Measurements from ENCODE around the gene ANKMY1.

ANKMY1 gene

GRCh38 chr2:240505910-240506309 is 51.9 kb downstream of the ANKMY1 start:
- no peak overlapping the region for H3K4me3 ChIP-seq (replicated peaks; ENCODE audit: low read depth, low read length)
- TF ChIP-seq, protein P1, sequence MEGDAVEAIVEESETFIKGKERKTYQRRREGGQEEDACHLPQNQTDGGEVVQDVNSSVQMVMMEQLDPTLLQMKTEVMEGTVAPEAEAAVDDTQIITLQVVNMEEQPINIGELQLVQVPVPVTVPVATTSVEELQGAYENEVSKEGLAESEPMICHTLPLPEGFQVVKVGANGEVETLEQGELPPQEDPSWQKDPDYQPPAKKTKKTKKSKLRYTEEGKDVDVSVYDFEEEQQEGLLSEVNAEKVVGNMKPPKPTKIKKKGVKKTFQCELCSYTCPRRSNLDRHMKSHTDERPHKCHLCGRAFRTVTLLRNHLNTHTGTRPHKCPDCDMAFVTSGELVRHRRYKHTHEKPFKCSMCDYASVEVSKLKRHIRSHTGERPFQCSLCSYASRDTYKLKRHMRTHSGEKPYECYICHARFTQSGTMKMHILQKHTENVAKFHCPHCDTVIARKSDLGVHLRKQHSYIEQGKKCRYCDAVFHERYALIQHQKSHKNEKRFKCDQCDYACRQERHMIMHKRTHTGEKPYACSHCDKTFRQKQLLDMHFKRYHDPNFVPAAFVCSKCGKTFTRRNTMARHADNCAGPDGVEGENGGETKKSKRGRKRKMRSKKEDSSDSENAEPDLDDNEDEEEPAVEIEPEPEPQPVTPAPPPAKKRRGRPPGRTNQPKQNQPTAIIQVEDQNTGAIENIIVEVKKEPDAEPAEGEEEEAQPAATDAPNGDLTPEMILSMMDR (IDR thresholded peaks at IDR 0.05; ENCODE audit: low read length, missing control alignments), result no peak
- DNase-seq (ENCODE audit: low read depth), result no peak

- no peak for DNase-seq (ENCODE audit: low read depth)
- no peak overlapping the region for H3K4me3 ChIP-seq (replicated peaks; ENCODE audit: low read depth, low read length)
- TF ChIP-seq, protein P1 (IDR thresholded peaks at IDR 0.05; ENCODE audit: low read length, missing control alignments), result no peak
Observed at GRCh38 chr2:240503848-240504247, 53.9 kb downstream of the ANKMY1 start.

DNA sequence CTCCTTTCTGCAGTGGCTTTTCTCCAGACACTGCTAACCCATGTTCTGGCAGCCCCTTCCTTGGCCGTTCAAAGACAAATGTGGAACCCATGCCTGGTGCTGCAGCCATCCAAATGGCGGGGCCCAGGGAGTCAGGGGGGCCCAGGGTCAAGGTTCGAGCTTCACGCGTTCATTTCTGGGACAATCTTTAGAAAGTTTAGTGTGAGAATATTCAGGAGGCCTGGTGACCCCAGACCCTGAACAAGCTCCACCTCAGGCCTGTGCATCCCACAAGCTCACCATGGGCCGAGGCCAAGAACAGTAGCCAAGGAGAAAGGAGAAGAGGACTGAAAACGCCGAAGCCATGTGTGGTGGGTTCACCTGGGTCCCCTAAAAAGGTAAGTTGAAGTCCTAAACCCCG is 54.4 kb downstream of the ANKMY1 start:
- DNase-seq (ENCODE audit: low read depth), result no peak
- TF ChIP-seq, protein P1 (IDR thresholded peaks at IDR 0.05; ENCODE audit: low read length, missing control alignments), result no peak

GRCh38 chr2:240502430-240503121 is 55.2 kb downstream of the ANKMY1 start:
- TF ChIP-seq, protein P1 (IDR thresholded peaks at IDR 0.05; ENCODE audit: low read length, missing control alignments), result no peak

More for the DNA sequence above, 54.4 kb downstream of the ANKMY1 start:
- no peak overlapping the region for H3K4me3 ChIP-seq (replicated peaks; ENCODE audit: low read depth, low read length)

GRCh38 chr2:240502059-240502429 is 55.7 kb downstream of the ANKMY1 start:
- TF ChIP-seq, protein P1 (IDR thresholded peaks at IDR 0.05; ENCODE audit: low read length, missing control alignments), result no peak
- H3K4me3 ChIP-seq (replicated peaks; ENCODE audit: low read depth, low read length), result no peak overlapping the region
- no peak for DNase-seq (ENCODE audit: low read depth)

More at GRCh38 chr2:240502430-240503121, 55.2 kb downstream of the ANKMY1 start:
- H3K4me3 ChIP-seq (replicated peaks; ENCODE audit: low read depth, low read length), result no peak overlapping the region
- DNase-seq (ENCODE audit: low read depth), result no peak

- DNase-seq (ENCODE audit: low read depth), result no peak
- TF ChIP-seq, protein P1 (IDR thresholded peaks at IDR 0.05; ENCODE audit: low read length, missing control alignments), result no peak
- no peak overlapping the region for H3K4me3 ChIP-seq (replicated peaks; ENCODE audit: low read depth, low read length)
Observed at GRCh38 chr2:240501531-240501991, 56.2 kb downstream of the ANKMY1 start.
